GM13977 (cell line): Measurements from ENCODE around the gene KRT4.

Experiments
- DNase-seq: peaks from one replicate; pipeline ENCODE4 v3.0.0; 2012; ENCODE audit warnings: low spot score
- in situ Hi-C: fragments of 300-500 bp; cut with MboI; formaldehyde crosslinking; loops from one replicate; pipeline ENCODE4 v1.12.0; 2022; ENCODE audit warnings: low sequenced_read_pairs, low pct_unique_long_range_greater_than_20kb, mixed read lengths, inconsistent platforms; ENCODE audit not compliant: unreplicated experiment
- TF ChIP-seq, protein P1 (sequence below): IDR thresholded peaks from 2 replicates; pipeline ENCODE4 v1.5.1; 2012; ENCODE audit warnings: mild to moderate bottlenecking, control low read depth; ENCODE audit not compliant: insufficient read depth; ENCODE audit errors: extremely low read depth, missing control alignments

KRT4 gene

DNA sequence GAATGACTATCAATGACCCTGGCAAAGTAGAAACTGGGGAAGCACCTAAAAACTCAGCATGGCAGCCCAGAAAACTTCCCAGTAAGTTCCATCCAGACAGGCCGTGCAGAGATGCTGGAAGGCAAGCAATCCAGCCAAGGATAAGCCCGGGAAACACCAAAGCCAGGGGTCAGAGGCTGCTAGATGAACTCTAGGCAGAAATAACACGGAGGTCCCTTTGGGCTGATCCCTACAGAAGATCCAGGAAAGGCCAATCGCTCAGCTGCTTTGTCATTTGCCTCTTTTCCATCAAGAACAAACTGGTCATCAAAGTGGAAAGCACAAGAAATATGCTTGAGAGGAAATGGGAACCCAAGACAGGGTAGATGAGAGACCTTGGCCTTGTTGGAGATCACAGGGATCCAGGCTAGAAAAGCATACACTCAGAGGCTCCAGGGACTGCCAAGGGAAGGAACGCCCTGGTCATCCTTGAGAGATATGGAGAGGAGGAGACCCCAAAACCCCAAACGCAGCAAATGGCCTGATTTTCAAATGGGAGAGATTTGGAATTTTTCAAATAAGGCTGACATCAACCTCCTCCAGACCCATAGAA, 13.7 kb upstream of the KRT4 start:
- in situ Hi-C loops = no loop called here
- no peak for DNase-seq
- TF ChIP-seq, protein P1, sequence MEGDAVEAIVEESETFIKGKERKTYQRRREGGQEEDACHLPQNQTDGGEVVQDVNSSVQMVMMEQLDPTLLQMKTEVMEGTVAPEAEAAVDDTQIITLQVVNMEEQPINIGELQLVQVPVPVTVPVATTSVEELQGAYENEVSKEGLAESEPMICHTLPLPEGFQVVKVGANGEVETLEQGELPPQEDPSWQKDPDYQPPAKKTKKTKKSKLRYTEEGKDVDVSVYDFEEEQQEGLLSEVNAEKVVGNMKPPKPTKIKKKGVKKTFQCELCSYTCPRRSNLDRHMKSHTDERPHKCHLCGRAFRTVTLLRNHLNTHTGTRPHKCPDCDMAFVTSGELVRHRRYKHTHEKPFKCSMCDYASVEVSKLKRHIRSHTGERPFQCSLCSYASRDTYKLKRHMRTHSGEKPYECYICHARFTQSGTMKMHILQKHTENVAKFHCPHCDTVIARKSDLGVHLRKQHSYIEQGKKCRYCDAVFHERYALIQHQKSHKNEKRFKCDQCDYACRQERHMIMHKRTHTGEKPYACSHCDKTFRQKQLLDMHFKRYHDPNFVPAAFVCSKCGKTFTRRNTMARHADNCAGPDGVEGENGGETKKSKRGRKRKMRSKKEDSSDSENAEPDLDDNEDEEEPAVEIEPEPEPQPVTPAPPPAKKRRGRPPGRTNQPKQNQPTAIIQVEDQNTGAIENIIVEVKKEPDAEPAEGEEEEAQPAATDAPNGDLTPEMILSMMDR = no peak

DNA sequence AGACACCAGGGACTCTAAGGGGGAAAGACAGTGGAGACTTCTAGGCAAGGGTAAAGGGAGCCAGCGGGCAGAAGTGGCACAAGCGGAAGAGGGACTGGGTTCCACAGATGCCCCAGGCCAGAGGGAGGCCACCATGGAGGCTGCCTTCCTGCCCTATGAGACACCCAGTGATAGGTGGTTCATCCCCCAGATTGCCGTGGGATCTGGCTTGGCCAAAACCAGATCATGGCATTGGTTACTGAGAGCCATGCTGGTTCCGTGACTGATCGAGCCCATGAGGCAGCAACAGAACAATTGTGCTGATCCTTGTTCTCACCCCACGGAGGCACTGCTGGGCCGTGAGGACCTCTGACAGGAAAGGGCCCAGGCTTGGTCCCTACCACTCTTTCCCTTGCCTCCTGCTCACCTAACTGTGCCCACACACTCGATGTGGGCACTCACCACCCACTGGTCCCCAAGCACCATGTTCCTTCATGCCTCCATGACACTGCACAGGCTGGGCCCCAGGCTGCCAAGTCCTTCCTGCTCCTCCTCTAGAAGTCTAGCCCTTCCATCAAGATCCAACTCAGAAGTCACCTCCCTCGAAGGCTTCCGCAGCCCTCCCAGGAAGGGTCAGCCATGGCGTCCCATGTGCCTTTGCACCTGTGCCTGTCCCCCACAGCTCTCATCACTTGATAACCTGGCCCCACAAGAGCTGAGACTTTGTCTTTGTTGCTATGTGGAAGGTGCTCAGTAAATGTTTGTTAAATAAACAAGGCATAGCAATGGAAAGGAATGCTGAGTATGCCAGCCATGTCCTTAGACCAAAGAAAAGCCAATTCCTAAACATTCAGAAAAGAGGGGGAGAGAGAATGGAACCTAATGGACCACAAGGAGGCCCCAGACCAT, 12.9 kb upstream of the KRT4 start:
- no peak for DNase-seq
- in situ Hi-C loops = no loop called here
- TF ChIP-seq, protein P1 = no peak

DNA sequence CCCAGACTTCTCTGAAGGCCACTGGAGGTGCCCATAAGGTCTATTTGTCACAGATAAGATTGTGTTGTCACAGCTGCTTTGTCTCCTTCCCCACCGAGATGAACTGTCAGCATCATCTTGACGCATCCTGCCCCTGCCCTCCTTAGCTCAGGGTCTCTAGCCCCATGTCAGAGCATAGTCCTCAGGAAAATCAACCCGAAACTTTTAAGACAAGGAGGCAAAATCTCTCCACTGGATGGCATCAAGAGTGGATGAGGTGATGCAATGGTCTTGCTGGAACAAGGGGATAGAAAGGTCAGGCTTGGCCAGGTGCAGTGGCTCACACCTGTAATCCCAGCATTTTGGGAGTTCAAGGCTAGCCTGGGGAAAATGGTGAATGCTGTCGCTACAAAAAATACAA, 12.0 kb upstream of the KRT4 start:
- in situ Hi-C loops = no loop called here
- TF ChIP-seq, protein P1 = no peak
- no peak for DNase-seq

DNA sequence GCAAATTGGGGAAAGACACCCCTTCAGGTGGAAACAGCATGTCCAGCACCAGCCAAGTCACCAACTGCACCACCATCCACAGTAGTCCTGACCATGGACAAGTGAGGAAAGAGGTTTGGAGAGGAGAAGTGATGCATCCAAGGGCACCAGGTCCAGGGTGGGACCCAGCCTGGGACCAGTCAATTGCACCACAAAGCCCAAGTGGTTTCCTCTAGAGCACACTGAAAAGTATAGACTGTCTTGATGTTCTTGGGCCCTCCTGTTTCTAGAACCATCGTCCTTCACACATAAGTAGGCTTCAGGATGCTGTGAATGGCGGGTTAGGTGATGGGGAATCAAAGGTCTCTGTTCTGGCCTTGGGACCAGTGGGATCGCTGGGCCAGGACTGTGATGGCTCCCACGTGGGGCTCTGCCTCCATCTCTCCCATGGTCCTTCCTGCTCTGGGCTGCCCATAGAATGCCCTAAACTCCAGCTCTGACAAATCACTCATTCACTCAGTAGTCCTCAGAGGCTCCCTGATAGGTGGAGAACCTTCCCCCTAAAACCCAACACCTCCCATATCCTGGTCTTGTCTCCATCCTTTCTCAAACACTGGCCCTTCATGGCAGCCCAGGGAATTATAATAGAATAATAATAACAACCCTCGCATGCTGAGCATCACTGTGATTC, 11.0 kb upstream of the KRT4 start:
- in situ Hi-C loops = no loop called here
- no peak for DNase-seq
- TF ChIP-seq, protein P1 = no peak

DNA sequence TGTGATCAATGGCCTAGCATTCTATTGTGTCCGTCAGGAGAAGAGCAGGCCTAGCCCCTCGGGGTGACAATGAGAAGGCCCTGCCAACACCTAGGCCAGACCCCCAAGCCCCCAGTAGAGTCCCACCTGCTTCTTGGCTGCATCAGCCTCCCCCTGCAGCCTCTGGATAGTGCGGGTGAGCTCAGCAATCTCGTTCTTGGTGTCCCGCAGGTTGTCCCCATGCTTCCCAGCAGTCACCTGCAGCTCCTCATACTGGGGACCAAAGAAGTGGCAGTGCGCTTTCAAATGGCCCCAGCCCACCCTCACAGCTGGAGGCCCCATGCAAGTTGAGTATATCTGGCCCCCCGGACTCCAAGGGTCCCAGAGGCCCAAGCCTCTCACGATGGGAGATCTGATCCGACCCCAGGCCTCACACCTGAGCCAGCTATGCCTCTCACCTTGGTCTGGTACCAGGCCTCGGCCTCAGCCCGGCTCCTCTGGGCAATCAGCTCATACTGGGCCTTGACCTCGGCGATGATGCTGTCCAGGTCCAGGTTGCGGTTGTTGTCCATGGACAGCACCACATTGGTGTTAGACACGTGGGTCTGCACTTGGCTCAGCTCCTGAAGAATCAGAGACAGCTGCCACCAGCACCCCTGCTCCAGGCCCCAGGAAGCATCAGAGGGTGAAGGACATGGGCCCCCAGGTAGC, 10.0 kb upstream of the KRT4 start:
- DNase-seq = no peak
- in situ Hi-C loops = no loop called here
- TF ChIP-seq, protein P1 = no peak
